GM23338 (cell line): ENCODE data around the gene PRPF6. TPM values are rescaled to one million over a fixed set of nuclear protein-coding genes. Genes with fewer than 3 reads are reported as not detected.

Source experiments
- ATAC-seq: fragments of 200-7000 bp; cut with Tn5 transposase; 3 replicates; pipeline ENCODE4 v1.9.1; 2020
- DNase-seq: peaks from one replicate; pipeline ENCODE4 v3.0.0-alpha.2; 2015; ENCODE audit warnings: low spot score
- H2AFZ ChIP-seq: fragments of 200-600 bp; sonication (generic); 2 replicates; pipeline ENCODE4 v1.8.0; 2016; ENCODE audit warnings: antibody characterized with exemption, mild to moderate bottlenecking, moderate library complexity
- H3F3A ChIP-seq: fragments of 200-600 bp; sonication (generic); replicated peaks from 2 replicates; pipeline ENCODE4 v1.8.0; 2017; ENCODE audit warnings: antibody characterized with exemption, mixed run types, low read depth
- H3K27ac ChIP-seq: fragments of 200-600 bp; sonication (generic); 2 replicates; pipeline ENCODE4 v1.6.1; 2016; ENCODE audit warnings: low read depth
- H3K27me3 ChIP-seq: fragments of 200-600 bp; sonication (generic); 2 replicates; pipeline ENCODE4 v1.8.0; 2016; ENCODE audit warnings: mild to moderate bottlenecking, mixed run types, moderate library complexity; ENCODE audit not compliant: insufficient read depth
- H3K36me3 ChIP-seq: fragments of 200-600 bp; sonication (generic); 2 replicates; pipeline ENCODE4 v1.8.0; 2016; ENCODE audit warnings: mild to moderate bottlenecking; ENCODE audit not compliant: insufficient read depth
- H3K4me1 ChIP-seq: fragments of 200-600 bp; sonication (generic); 2 replicates; pipeline ENCODE4 v1.8.0; 2016; ENCODE audit warnings: mild to moderate bottlenecking, moderate library complexity; ENCODE audit not compliant: insufficient read depth
- H3K4me2 ChIP-seq: fragments of 200-600 bp; sonication (generic); 2 replicates; pipeline ENCODE4 v1.7.1; 2017; ENCODE audit warnings: mixed run types
- H3K4me3 ChIP-seq: fragments of 200-600 bp; sonication (generic); 2 replicates; pipeline ENCODE4 v1.6.1; 2016; ENCODE audit warnings: mixed run types
- H3K79me2 ChIP-seq: fragments of 200-600 bp; sonication (generic); replicated peaks from 2 replicates; pipeline ENCODE4 v1.8.0; 2017; ENCODE audit warnings: mild to moderate bottlenecking; ENCODE audit not compliant: insufficient read depth
- H3K9me2 ChIP-seq: fragments of 200-600 bp; sonication (generic); 2 replicates; pipeline ENCODE4 v1.8.0; 2017; ENCODE audit not compliant: insufficient read depth
- H4K20me1 ChIP-seq: fragments of 200-600 bp; sonication (generic); replicated peaks from 2 replicates; pipeline ENCODE4 v1.8.0; 2017; ENCODE audit warnings: mild to moderate bottlenecking; ENCODE audit not compliant: insufficient read depth
- H3K27ac Mint-ChIP-seq: 2 replicates; pipeline ENCODE4 v1.8.0; 2020; ENCODE audit warnings: inconsistent platforms, mild to moderate bottlenecking, moderate library complexity, mixed read lengths
- H3K27me3 Mint-ChIP-seq: 3 replicates; pipeline ENCODE4 v1.8.0; 2022; ENCODE audit warnings: low read depth, mild to moderate bottlenecking, moderate library complexity, mixed read lengths, inconsistent platforms; ENCODE audit not compliant: insufficient read depth, poor library complexity
- H3K36me3 Mint-ChIP-seq: 3 replicates; pipeline ENCODE4 v1.8.0; 2021; ENCODE audit warnings: low read depth, mild to moderate bottlenecking, inconsistent platforms, moderate library complexity, mixed read lengths
- H3K4me1 Mint-ChIP-seq: 3 replicates; pipeline ENCODE4 v1.8.0; 2020; ENCODE audit warnings: mild to moderate bottlenecking, inconsistent platforms, mixed read lengths
- H3K4me3 Mint-ChIP-seq: 3 replicates; pipeline ENCODE4 v1.8.0; 2021; ENCODE audit warnings: moderate library complexity, mild to moderate bottlenecking, inconsistent platforms, mixed read lengths
- H3K9me3 Mint-ChIP-seq: 3 replicates; pipeline ENCODE4 v1.8.0; 2020; ENCODE audit warnings: moderate library complexity, mild to moderate bottlenecking, inconsistent platforms, mixed read lengths
- CREB1 ChIP-seq: fragments of 250-450 bp; sonication (Bioruptor Pico); IDR thresholded peaks from 2 replicates; pipeline ENCODE4 v1.5.0; 2020; ENCODE audit warnings: low read depth, mild to moderate bottlenecking, moderate library complexity
- CTCF ChIP-seq, 2 experiments: fragments of 200-600 bp in 1 of 2; sonication (generic) in 1 of 2; conservative IDR thresholded peaks; 2 replicates each; pipeline versions ENCODE4 v1.5.1 to v1.6.1; 2016 to 2017; ENCODE audit warnings: antibody characterized with exemption in 2 of 2, low read depth in 2 of 2, mild to moderate bottlenecking in 2 of 2, moderate library complexity in 1 of 2
- ETS1 ChIP-seq: IDR thresholded peaks from 2 replicates; pipeline ENCODE4 v1.6.1; 2016; ENCODE audit warnings: antibody characterized with exemption
- EZH2 ChIP-seq: fragments of 200-600 bp; sonication (generic); IDR thresholded peaks from one replicate; pipeline ENCODE4 v1.8.0; 2017; ENCODE audit warnings: antibody characterized with exemption, mild to moderate bottlenecking, low read depth; ENCODE audit not compliant: unreplicated experiment
- EZH2phosphoT487 ChIP-seq: fragments of 200-600 bp; sonication (generic); IDR thresholded peaks from one replicate; pipeline ENCODE4 v1.8.1; 2018; ENCODE audit warnings: antibody characterized with exemption; ENCODE audit not compliant: unreplicated experiment
- JUNB ChIP-seq: IDR thresholded peaks from one replicate; pipeline ENCODE4 v1.6.1; 2016; ENCODE audit warnings: antibody characterized with exemption; ENCODE audit not compliant: unreplicated experiment
- POLR2AphosphoS5 ChIP-seq: IDR thresholded peaks from 2 replicates; pipeline ENCODE4 v1.6.1; 2016; ENCODE audit warnings: antibody characterized with exemption, low read depth
- polyA plus RNA-seq: library from polyadenylated mRNA; unstranded; fragments of >200 nt; fragmentation: Nextera tagmentation; extraction: Ambion mirVana; gene quantifications from 2 replicates; pipeline ENCODE4 v1.2.1, GENCODE V29; 2016
- total RNA-seq: library from RNA; depleted of rRNA; stranded (reverse); fragments of >200 nt; shearing (Covaris generic); gene quantifications from 2 replicates; pipeline ENCODE4 v1.2.3, GENCODE V29; 2014
- TF ChIP-seq, protein P1 (sequence below): IDR thresholded peaks from one replicate; pipeline ENCODE4 v1.6.1; 2018; ENCODE audit warnings: antibody characterized with exemption; ENCODE audit not compliant: unreplicated experiment

PRPF6 gene
- total and polyA plus RNA-seq, 2 experiments from 2014 or later = 53.8 to 79.9 TPM

- Histone ChIP-seq H4K20me1 (no peaks in the 10 kb centered on the region), H3F3A (0 out of 2 replicates have a peak, but pooled peaks cover 7% of the 10 kb centered on the region), H3K79me2 (no peaks in the 10 kb centered on the region), H3K27ac (no peak within 1 kb of the TSS), H3K27me3 (peaks cover 35% of the 10 kb centered on the region), H3K4me3 (peak within 1 kb of the TSS; percentile 75), H3K4me1 (peaks cover 22% of the 10 kb centered on the region; the same call in 1 of the 2 replicates), H3K36me3 (no peaks in the 10 kb centered on the region), H3K4me2 (peak within 1 kb of the TSS; percentile 88), H3K9me2 (no peaks in the 10 kb centered on the region), H2AFZ (peak within 1 kb of the TSS; percentile 93)
- H3K36me3 Mint-ChIP-seq = no peaks in the 10 kb centered on the region; the same call in 2 of the 3 replicates
- DNase-seq = peak; percentile 77
- peaks cover 33% of the 10 kb centered on the region for H3K4me1 Mint-ChIP-seq
- H3K27ac Mint-ChIP-seq = no peak within 1 kb of the TSS
- peak within 1 kb of the TSS; percentile 77 for H3K4me3 Mint-ChIP-seq
- no peak for TF ChIP-seq EZH2phosphoT487
- peak; percentile 57; the same call in 1 of the 2 replicates for TF ChIP-seq POLR2AphosphoS5
- H3K9me3 Mint-ChIP-seq = 0 out of 3 replicates have a peak, but pooled peaks cover 3% of the 10 kb centered on the region
- H3K27me3 Mint-ChIP-seq = peaks cover 37% of the 10 kb centered on the region
- peak; percentile 21 for ATAC-seq
Observed at GRCh38 chr20:64079273-64080012, 98.5 kb downstream of the PRPF6 start, which contains the start of gene RGS19. Gene RGS19 (minus strand): TSS chr20:64079518. CDS start chr20:64076886, 2,632 bp downstream.

DNA sequence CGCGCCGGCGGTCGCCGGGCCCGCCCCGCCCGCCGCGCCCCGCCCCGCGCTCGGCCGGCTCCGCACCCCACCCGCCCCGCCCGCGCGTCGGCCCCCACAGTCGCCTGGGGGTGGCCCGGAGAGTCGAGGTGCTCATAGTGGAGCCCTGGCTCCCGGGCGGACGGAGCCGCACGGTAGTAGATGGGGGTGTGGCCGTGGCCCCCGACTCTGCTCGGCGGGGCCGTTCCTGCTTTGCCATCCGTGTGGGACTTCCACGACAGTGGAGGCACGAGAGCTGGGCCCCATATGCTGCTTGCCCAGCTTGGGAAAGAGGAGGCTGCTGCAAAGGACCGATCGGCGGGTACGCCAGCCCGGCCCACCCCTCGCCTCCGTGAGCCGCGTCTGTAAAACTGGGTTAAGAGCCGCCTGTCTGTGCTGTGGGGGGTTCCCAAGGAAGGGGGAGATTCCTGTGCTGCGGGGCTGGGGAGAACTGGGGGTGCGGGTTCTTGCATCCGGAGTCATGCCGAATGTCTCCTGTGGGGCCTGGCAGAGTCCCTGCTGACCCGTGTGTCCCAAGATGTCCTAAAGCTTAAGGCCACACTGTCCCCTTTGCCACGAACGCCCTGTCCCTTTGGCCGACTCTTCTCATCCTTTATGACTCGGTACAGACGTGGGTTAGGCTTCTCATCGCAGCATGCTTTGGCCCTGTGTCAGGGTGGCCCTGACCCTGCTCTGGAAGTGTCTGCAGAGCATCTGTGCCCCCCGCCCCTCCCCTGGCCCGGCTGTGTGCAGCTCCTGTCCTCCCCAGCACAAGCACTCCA lies 99.3 kb downstream of the PRPF6 start, which contains the start of gene OPRL1:
Gene OPRL1 (plus strand): TSS at position 70 of the 800 bp plus-strand sequence. CDS start 12,639 bp downstream, outside the sequence.
- H3K4me1 Mint-ChIP-seq = peaks cover 33% of the 10 kb centered on the region
- no peak within 1 kb of the TSS for H3K27ac ChIP-seq
- peak; percentile 47 for DNase-seq
- peak; percentile 0; the same call in 1 of the 3 replicates for ATAC-seq
- H3K36me3 ChIP-seq = no peaks in the 10 kb centered on the region
- H3K27me3 ChIP-seq = peaks cover 43% of the 10 kb centered on the region
- no peaks in the 10 kb centered on the region for H4K20me1 ChIP-seq
- 0 out of 3 replicates have a peak, but pooled peaks cover 3% of the 10 kb centered on the region for H3K9me3 Mint-ChIP-seq
- 0 out of 2 replicates have a peak, but pooled peaks cover 7% of the 10 kb centered on the region for H3F3A ChIP-seq
- no peaks in the 10 kb centered on the region for H3K79me2 ChIP-seq
- no peaks in the 10 kb centered on the region; the same call in 2 of the 3 replicates for H3K36me3 Mint-ChIP-seq
- H3K4me1 ChIP-seq = peaks cover 26% of the 10 kb centered on the region; the same call in 1 of the 2 replicates
- H3K9me2 ChIP-seq = no peaks in the 10 kb centered on the region
- peak within 1 kb of the TSS; percentile 77 for H3K4me3 Mint-ChIP-seq
- H2AFZ ChIP-seq = peak within 1 kb of the TSS; percentile 93
- H3K27me3 Mint-ChIP-seq = peaks cover 42% of the 10 kb centered on the region
- peak within 1 kb of the TSS; percentile 75 for H3K4me3 ChIP-seq
- H3K4me2 ChIP-seq = peak within 1 kb of the TSS; percentile 88
- TF ChIP-seq CREB1 (no peak), JUNB (no peak), ETS1 (no peak), CTCF (conservative IDR thresholded peaks at IDR 0.05; ENCODE audit: low read depth in 2 of 2) (no peak), EZH2 (no peak)
- TF ChIP-seq, protein P1, sequence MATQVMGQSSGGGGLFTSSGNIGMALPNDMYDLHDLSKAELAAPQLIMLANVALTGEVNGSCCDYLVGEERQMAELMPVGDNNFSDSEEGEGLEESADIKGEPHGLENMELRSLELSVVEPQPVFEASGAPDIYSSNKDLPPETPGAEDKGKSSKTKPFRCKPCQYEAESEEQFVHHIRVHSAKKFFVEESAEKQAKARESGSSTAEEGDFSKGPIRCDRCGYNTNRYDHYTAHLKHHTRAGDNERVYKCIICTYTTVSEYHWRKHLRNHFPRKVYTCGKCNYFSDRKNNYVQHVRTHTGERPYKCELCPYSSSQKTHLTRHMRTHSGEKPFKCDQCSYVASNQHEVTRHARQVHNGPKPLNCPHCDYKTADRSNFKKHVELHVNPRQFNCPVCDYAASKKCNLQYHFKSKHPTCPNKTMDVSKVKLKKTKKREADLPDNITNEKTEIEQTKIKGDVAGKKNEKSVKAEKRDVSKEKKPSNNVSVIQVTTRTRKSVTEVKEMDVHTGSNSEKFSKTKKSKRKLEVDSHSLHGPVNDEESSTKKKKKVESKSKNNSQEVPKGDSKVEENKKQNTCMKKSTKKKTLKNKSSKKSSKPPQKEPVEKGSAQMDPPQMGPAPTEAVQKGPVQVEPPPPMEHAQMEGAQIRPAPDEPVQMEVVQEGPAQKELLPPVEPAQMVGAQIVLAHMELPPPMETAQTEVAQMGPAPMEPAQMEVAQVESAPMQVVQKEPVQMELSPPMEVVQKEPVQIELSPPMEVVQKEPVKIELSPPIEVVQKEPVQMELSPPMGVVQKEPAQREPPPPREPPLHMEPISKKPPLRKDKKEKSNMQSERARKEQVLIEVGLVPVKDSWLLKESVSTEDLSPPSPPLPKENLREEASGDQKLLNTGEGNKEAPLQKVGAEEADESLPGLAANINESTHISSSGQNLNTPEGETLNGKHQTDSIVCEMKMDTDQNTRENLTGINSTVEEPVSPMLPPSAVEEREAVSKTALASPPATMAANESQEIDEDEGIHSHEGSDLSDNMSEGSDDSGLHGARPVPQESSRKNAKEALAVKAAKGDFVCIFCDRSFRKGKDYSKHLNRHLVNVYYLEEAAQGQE = no peak
- no peak within 1 kb of the TSS for H3K27ac Mint-ChIP-seq
